Type B pancreatic cell (in vitro differentiated cells): ENCODE measurements around the gene FHOD3. TPM values are rescaled to one million over a fixed set of nuclear protein-coding genes. Genes with fewer than 3 reads are reported as not detected.
A peak's percentile ranks its signal among the peaks of the same experiment; 100 is the strongest.
"Not testable (repeated sequence)": the region's sequence is repeated elsewhere in the genome, so short reads cannot be mapped to it uniquely, and the experiment has no call there.

ENCODE experiments used
- DNase-seq: peaks from one replicate; pipeline ENCODE4 v3.0.0; 2021; ENCODE audit warnings: mixed read lengths; ENCODE audit not compliant: unreplicated experiment; ENCODE audit errors: extremely low spot score
- H3K27ac Mint-ChIP-seq: 2 replicates; pipeline ENCODE4 v1.8.0; 2021; ENCODE audit warnings: mild to moderate bottlenecking, mixed read lengths
- H3K27me3 Mint-ChIP-seq: 2 replicates; pipeline ENCODE4 v1.8.0; 2021; ENCODE audit warnings: mixed read lengths
- H3K36me3 Mint-ChIP-seq: 2 replicates; pipeline ENCODE4 v1.8.0; 2021; ENCODE audit warnings: mixed read lengths
- H3K4me1 Mint-ChIP-seq: one replicate; pipeline ENCODE4 v1.8.0; 2021; ENCODE audit warnings: mixed read lengths; ENCODE audit not compliant: unreplicated experiment
- H3K4me3 Mint-ChIP-seq: 2 replicates; pipeline ENCODE4 v1.8.0; 2021; ENCODE audit warnings: mild to moderate bottlenecking, mixed read lengths
- H3K9me3 Mint-ChIP-seq: 2 replicates; pipeline ENCODE4 v1.8.0; 2021; ENCODE audit warnings: mixed read lengths
- total RNA-seq: library from RNA; stranded (reverse); gene quantifications from 2 replicates; pipeline ENCODE4 v1.2.1, GENCODE V29; 2021; ENCODE audit warnings: low replicate concordance
- TF ChIP-seq, protein P1 (sequence below): fragments of 200-600 bp; sonication (generic); conservative IDR thresholded peaks from 2 replicates; pipeline ENCODE4 v1.5.0; 2021; ENCODE audit warnings: antibody characterized with exemption, mild to moderate bottlenecking

Gene FHOD3
- total RNA-seq, 1 donor from 2014 or later: 5.3 TPM

DNA sequence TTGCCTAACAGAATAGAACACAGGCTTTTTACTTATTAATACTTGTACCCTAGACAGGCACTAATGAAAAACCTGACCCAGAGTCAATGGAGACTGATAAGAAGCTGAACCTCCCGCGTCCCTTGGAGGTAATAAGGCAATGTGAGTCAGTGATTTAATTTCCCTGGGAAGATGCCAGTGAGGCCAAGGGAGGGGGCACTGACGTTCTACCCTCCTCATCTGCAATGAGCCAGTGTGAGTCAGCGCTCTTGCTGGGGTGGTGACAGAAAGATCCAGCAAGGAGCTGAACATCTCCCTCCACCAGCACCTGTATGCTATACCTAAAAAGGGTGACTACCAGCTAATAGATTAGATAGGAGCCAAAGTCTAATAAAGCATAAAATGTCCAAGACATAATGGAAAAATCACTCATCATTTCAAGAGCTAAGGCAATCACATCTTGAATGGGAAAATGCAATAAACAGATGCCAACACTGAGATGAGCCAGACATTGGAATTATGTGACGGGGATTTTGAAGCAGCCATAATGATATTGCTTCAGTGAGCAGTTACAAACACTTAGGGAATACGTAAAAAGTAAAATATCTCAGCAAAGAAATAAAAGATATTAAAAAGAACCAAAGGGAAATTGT, 414.4 kb downstream of the FHOD3 start:
- Mint-ChIP-seq H3K9me3 (no peaks in the 10 kb centered on the region), H3K27me3 (no peaks in the 10 kb centered on the region), H3K4me1 (peaks cover 2% of the 10 kb centered on the region), H3K4me3 (no peak overlapping the region), H3K27ac (no peak overlapping the region), H3K36me3 (no peaks in the 10 kb centered on the region)
- no peak for DNase-seq
- TF ChIP-seq, protein P1, sequence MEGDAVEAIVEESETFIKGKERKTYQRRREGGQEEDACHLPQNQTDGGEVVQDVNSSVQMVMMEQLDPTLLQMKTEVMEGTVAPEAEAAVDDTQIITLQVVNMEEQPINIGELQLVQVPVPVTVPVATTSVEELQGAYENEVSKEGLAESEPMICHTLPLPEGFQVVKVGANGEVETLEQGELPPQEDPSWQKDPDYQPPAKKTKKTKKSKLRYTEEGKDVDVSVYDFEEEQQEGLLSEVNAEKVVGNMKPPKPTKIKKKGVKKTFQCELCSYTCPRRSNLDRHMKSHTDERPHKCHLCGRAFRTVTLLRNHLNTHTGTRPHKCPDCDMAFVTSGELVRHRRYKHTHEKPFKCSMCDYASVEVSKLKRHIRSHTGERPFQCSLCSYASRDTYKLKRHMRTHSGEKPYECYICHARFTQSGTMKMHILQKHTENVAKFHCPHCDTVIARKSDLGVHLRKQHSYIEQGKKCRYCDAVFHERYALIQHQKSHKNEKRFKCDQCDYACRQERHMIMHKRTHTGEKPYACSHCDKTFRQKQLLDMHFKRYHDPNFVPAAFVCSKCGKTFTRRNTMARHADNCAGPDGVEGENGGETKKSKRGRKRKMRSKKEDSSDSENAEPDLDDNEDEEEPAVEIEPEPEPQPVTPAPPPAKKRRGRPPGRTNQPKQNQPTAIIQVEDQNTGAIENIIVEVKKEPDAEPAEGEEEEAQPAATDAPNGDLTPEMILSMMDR: no peak

DNA sequence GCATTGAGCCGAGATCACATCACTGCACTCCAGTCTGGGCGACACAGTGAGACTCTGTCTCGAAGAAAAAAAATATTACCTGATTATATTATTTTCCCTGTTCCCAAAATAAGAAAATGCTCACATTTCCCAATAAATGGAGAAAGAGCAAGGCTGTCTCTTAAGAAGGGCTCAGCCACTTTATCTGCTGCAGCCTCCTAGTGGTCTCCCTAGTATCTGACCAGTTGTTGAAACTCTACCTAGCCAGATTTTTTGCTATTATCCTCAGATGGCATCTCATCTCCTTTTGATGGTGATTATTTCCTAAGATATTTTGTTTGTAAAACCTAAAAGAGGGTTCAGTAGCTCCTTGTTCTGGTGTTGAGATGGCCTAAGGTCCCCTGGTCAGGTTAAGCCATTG, 417.0 kb downstream of the FHOD3 start:
- Mint-ChIP-seq H3K4me1 (no peaks in the 10 kb centered on the region), H3K4me3 (no peak overlapping the region), H3K27me3 (no peaks in the 10 kb centered on the region), H3K9me3 (no peaks in the 10 kb centered on the region), H3K27ac (no peak overlapping the region), H3K36me3 (no peaks in the 10 kb centered on the region)
- DNase-seq: no peak
- TF ChIP-seq, protein P1: peak; percentile 31

DNA sequence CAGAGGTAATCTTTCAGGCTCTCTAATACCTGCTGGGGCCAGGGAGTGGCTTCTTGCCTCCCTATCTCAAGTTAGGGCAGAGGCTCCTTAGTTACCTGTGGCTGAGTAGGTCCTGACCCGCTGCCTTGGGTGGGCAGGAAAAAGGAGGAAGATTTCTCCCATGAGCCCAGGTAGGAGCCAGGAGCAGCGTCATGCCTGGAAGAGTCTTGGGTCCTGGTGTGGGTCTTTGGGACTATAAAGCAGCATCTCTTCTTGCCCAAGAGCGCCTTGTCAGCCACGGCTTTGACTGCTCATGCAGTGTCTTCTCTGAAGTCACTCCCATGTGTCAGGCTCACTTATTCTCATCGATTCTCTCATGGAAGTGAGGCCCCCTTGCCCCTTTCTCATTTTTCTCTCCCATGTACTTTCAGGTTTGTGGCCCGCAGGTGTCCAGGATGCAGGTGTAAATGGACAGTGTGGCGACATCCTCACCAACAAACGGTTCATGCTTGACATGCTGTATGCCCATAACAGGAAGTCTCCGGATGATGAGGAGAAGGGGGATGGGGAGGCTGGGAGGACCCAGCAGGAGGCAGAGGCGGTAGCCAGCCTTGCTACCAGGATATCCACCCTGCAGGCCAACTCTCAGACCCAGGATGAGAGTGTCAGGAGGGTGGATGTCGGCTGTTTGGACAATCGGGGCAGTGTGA, 420.1 kb downstream of the FHOD3 start:
- Mint-ChIP-seq H3K4me1 (no peaks in the 10 kb centered on the region), H3K27ac (no peak overlapping the region), H3K4me3 (no peak overlapping the region), H3K27me3 (no peaks in the 10 kb centered on the region), H3K9me3 (no peaks in the 10 kb centered on the region), H3K36me3 (no peaks in the 10 kb centered on the region)
- TF ChIP-seq, protein P1: no peak
- DNase-seq: no peak

DNA sequence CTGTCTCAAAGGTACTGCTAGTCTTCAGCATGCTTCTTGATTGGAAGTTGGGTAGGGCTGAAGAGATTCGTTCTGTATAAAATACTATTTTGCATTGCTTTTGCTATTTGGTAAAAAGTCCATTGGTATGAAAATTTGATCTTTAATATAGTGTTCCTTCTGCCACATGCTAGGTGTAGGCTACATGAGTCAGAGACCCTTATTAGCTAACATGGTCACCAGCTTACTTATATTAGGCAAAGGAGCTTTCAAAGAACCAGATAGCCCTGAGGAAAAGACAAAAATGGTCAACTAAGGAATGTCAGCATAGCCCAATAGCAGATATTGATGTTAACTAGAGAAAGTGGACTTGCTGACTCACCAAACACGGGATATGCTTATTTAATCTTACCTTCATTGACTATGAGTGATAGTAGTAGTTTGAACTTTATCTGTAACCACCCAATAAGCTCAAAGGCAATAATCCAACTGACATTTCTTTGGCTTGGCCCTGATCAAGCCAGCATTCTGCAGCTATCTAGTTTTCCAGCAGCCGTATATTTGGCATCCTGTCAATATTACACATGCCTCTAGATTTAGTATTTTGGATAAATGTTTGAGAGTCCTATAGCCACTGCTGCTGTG, 421.3 kb downstream of the FHOD3 start:
- no peaks in the 10 kb centered on the region for H3K36me3 Mint-ChIP-seq
- H3K4me3 Mint-ChIP-seq: no peak overlapping the region
- no peaks in the 10 kb centered on the region for H3K9me3 Mint-ChIP-seq
- TF ChIP-seq, protein P1: no peak
- H3K4me1 Mint-ChIP-seq: no peaks in the 10 kb centered on the region
- no peak for DNase-seq
- H3K27ac Mint-ChIP-seq: no peak overlapping the region
- H3K27me3 Mint-ChIP-seq: no peaks in the 10 kb centered on the region

DNA sequence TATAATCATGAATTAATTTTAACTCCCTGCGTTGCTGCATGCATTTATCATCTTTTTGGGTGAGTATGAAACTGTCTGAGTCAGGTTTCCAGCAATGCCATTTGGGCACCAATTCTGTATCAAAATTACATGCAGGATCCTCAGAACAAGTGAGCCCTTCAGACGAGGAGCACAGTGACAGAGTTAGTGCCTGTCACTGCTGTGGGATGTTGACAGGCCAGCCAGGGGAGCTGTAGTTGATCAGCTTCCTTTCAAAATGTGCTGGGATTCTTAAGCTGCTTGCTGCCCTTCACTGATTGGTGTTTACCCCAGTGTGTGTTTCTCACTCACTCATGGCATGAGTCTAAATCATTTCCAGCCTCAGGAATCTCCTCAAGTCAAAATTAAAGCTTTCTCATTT, 422.1 kb downstream of the FHOD3 start:
- Mint-ChIP-seq H3K4me3 (no peak overlapping the region), H3K36me3 (no peaks in the 10 kb centered on the region), H3K9me3 (no peaks in the 10 kb centered on the region), H3K27ac (no peak overlapping the region), H3K4me1 (no peaks in the 10 kb centered on the region), H3K27me3 (peaks cover 3% of the 10 kb centered on the region)
- DNase-seq: no peak
- TF ChIP-seq, protein P1: no peak

DNA sequence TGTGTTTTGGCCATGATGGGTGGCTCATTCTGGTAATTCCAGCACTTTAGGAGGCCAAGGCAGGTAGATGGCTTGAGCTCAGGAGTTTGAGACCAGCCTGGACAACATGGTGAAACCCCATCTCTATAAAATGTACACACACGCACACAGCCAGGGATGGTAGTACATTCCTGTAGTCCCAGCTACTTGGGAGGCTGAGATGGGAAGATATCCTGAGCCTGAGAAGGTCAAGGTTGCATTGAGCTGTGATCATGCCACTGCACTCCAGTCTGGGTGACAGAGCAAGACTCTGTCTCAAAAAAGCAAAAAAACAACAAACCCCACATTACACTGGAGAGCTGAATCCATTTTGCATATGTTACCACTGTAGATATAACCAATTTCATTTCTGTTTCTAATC, 423.8 kb downstream of the FHOD3 start:
- not testable (repeated sequence) for H3K9me3 Mint-ChIP-seq, H3K27ac Mint-ChIP-seq, DNase-seq, H3K4me3 Mint-ChIP-seq, H3K36me3 Mint-ChIP-seq, H3K4me1 Mint-ChIP-seq
- peaks cover 12% of the 10 kb centered on the region for H3K27me3 Mint-ChIP-seq
